ENCODE results near the gene PAGR1. TPM values are rescaled to one million over a fixed set of nuclear protein-coding genes. Genes with fewer than 3 reads are reported as not detected.

PAGR1 gene
- total and polyA plus RNA-seq, 2 of the 13 experiments (the other 11 are each of a cell fraction or from before 2014, with no cell fraction given) = 9.8 to 66.4 TPM

- TF ChIP-seq, protein P1, sequence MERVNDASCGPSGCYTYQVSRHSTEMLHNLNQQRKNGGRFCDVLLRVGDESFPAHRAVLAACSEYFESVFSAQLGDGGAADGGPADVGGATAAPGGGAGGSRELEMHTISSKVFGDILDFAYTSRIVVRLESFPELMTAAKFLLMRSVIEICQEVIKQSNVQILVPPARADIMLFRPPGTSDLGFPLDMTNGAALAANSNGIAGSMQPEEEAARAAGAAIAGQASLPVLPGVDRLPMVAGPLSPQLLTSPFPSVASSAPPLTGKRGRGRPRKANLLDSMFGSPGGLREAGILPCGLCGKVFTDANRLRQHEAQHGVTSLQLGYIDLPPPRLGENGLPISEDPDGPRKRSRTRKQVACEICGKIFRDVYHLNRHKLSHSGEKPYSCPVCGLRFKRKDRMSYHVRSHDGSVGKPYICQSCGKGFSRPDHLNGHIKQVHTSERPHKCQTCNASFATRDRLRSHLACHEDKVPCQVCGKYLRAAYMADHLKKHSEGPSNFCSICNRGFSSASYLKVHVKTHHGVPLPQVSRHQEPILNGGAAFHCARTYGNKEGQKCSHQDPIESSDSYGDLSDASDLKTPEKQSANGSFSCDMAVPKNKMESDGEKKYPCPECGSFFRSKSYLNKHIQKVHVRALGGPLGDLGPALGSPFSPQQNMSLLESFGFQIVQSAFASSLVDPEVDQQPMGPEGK (CRISPR knock-in tag; IDR thresholded peaks at IDR 0.05) = peak; percentile 98
- TF ChIP-seq SMC3 (IDR thresholded peaks at IDR 0.05; ENCODE audit: low read length) = no peak
- TF ChIP-seq ZNF569 (CRISPR knock-in tag; IDR thresholded peaks at IDR 0.05; ENCODE audit: borderline replicate concordance) = peak; percentile 69; the same call in 1 of the 2 replicates
- TF ChIP-seq LCORL (IDR thresholded peaks at IDR 0.05) = no peak
- TF ChIP-seq LCORL (CRISPR knock-in tag; IDR thresholded peaks at IDR 0.05) = peak; percentile 94
- peak; percentile 98 for TF ChIP-seq IRF2 (CRISPR knock-in tag; IDR thresholded peaks at IDR 0.05)
- TF ChIP-seq PPARG (CRISPR knock-in tag; conservative IDR thresholded peaks at IDR 0.05) = 0 out of 2 replicates have a peak, but pooled peaks have one; percentile 74
- TF ChIP-seq KLF11 (CRISPR knock-in tag; IDR thresholded peaks at IDR 0.05) = peak; percentile 89; the same call in 1 of the 2 replicates
- no peak for TF ChIP-seq ZNF251 (CRISPR knock-in tag; IDR thresholded peaks at IDR 0.05)
- TF ChIP-seq ZNF335 (CRISPR knock-in tag; IDR thresholded peaks at IDR 0.05) = peak; percentile 84
- TF ChIP-seq ZNF558 (CRISPR knock-in tag; IDR thresholded peaks at IDR 0.05; ENCODE audit: borderline replicate concordance) = no peak
- TF ChIP-seq GTF2F1 (IDR thresholded peaks at IDR 0.05; ENCODE audit: low read length) = 0 out of 2 replicates have a peak, but pooled peaks have one; percentile 15
- TF ChIP-seq, protein P2, sequence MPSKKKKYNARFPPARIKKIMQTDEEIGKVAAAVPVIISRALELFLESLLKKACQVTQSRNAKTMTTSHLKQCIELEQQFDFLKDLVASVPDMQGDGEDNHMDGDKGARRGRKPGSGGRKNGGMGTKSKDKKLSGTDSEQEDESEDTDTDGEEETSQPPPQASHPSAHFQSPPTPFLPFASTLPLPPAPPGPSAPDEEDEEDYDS (CRISPR knock-in tag; IDR thresholded peaks at IDR 0.05) = peak; percentile 91
- peak; percentile 26; the same call in 1 of the 2 replicates for TF ChIP-seq TCF7 (IDR thresholded peaks at IDR 0.05; ENCODE audit: low read depth)
- TF ChIP-seq ZNF788 (CRISPR knock-in tag; IDR thresholded peaks at IDR 0.05; ENCODE audit: borderline replicate concordance) = peak; percentile 99
- TF ChIP-seq ZNF253 (CRISPR knock-in tag; IDR thresholded peaks at IDR 0.05; ENCODE audit: borderline replicate concordance) = no peak
- peak; percentile 66; the same call in 1 of the 2 replicates for TF ChIP-seq ZNF615 (CRISPR knock-in tag; IDR thresholded peaks at IDR 0.05; ENCODE audit: borderline replicate concordance)
- TF ChIP-seq, protein P3, sequence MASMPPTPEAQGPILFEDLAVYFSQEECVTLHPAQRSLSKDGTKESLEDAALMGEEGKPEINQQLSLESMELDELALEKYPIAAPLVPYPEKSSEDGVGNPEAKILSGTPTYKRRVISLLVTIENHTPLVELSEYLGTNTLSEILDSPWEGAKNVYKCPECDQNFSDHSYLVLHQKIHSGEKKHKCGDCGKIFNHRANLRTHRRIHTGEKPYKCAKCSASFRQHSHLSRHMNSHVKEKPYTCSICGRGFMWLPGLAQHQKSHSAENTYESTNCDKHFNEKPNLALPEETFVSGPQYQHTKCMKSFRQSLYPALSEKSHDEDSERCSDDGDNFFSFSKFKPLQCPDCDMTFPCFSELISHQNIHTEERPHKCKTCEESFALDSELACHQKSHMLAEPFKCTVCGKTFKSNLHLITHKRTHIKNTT (CRISPR knock-in tag; IDR thresholded peaks at IDR 0.05) = no peak
- TF ChIP-seq SETDB1 (CRISPR knock-in tag; IDR thresholded peaks at IDR 0.05; ENCODE audit: borderline replicate concordance) = no peak
- TF ChIP-seq ZSCAN12 (CRISPR knock-in tag; IDR thresholded peaks at IDR 0.05) = peak; percentile 52; the same call in 1 of the 2 replicates
- 0 out of 2 replicates have a peak, but pooled peaks have one; percentile 35 for TF ChIP-seq ZNF7 (CRISPR knock-in tag; IDR thresholded peaks at IDR 0.05)
- peak; percentile 34; the same call in 1 of the 2 replicates for TF ChIP-seq KLF15 (CRISPR knock-in tag; IDR thresholded peaks at IDR 0.05; ENCODE audit: borderline replicate concordance)
- peak; percentile 91 for TF ChIP-seq SP5 (CRISPR knock-in tag; IDR thresholded peaks at IDR 0.05; ENCODE audit: borderline replicate concordance, low read depth)
- peak; percentile 98 for TF ChIP-seq ZNF883 (CRISPR knock-in tag; IDR thresholded peaks at IDR 0.05; ENCODE audit: not compliant biosample characterization)
- TF ChIP-seq RFXAP (CRISPR knock-in tag; IDR thresholded peaks at IDR 0.05; ENCODE audit: borderline replicate concordance) = peak; percentile 88; the same call in 1 of the 2 replicates
Observed at GRCh38 chr16:29805232-29806098, 10.5 kb upstream of the PAGR1 start (continued).

Measured in HepG2 (cell line).